HG03139 (cell line): ENCODE results near the gene NLRC3.
"Not testable (repeated sequence)": the region's sequence is repeated elsewhere in the genome, so short reads cannot be mapped to it uniquely, and the experiment has no call there.

ENCODE experiments used
- ATAC-seq: cut with Tn5 transposase; IDR thresholded peaks from one replicate; pipeline ENCODE4 v1.9.1; 2021; ENCODE audit not compliant: unreplicated experiment

The NLRC3 gene

GRCh38 chr16:3515897-3516296 lies 61.3 kb downstream of the NLRC3 start:
- no peak for ATAC-seq

GRCh38 chr16:3514621-3515020 lies 62.6 kb downstream of the NLRC3 start:
- ATAC-seq, result no peak

GRCh38 chr16:3513892-3514583 lies 63.2 kb downstream of the NLRC3 start:
- no peak for ATAC-seq

- ATAC-seq, result no peak
Observed at GRCh38 chr16:3511286-3512180, 65.7 kb downstream of the NLRC3 start.

- ATAC-seq, result no peak
Observed at GRCh38 chr16:3510416-3510815, 66.8 kb downstream of the NLRC3 start.

- ATAC-seq, result no peak
Observed at GRCh38 chr16:3509470-3509928, 67.7 kb downstream of the NLRC3 start.

GRCh38 chr16:3508736-3509135 lies 68.5 kb downstream of the NLRC3 start:
- ATAC-seq, result no peak

GRCh38 chr16:3503523-3503922 lies 73.7 kb downstream of the NLRC3 start:
- no peak for ATAC-seq

GRCh38 chr16:3501783-3502400 lies 75.3 kb downstream of the NLRC3 start:
- ATAC-seq, result no peak

GRCh38 chr16:3501412-3501761 lies 75.8 kb downstream of the NLRC3 start:
- not testable (repeated sequence) for ATAC-seq

GRCh38 chr16:3498988-3499387 lies 78.2 kb downstream of the NLRC3 start:
- no peak for ATAC-seq

- no peak for ATAC-seq
Observed at GRCh38 chr16:3497771-3498170, 79.4 kb downstream of the NLRC3 start.

- ATAC-seq, result no peak
Observed at GRCh38 chr16:3496386-3496785, 80.8 kb downstream of the NLRC3 start.

GRCh38 chr16:3495176-3495575 lies 82.0 kb downstream of the NLRC3 start, which contains the start of gene C16orf90:
Gene C16orf90, minus strand, starts transcription at chr16:3495489. Its CDS starts 68 bp downstream, at chr16:3495421.
- ATAC-seq, result no peak

GRCh38 chr16:3494386-3494973 lies 82.7 kb downstream of the NLRC3 start:
- ATAC-seq, result no peak

GRCh38 chr16:3492356-3492755 lies 84.8 kb downstream of the NLRC3 start:
- ATAC-seq, result no peak

GRCh38 chr16:3490911-3491629 lies 86.1 kb downstream of the NLRC3 start:
- ATAC-seq, result no peak
